ENCODE data around the gene HSPB8. TPM values are rescaled to one million over a fixed set of nuclear protein-coding genes. Genes with fewer than 3 reads are reported as not detected.
A peak's percentile ranks its signal among the peaks of the same experiment; 100 is the strongest.

The HSPB8 gene
- total and polyA plus RNA-seq, 4 donors, result 49.0 to 381 (median 93.9) TPM

- ATAC-seq (ENCODE audit: low FRiP score) (peak; percentile 84), DNase-seq (peak; percentile 96 to 98)
- Histone ChIP-seq H3K9me3 (ENCODE audit: control insufficient read depth, low read length) (no peaks in the 10 kb centered on the region), H3K27ac (ENCODE audit: low read depth in 1 of 2, low read length in 2 of 2) (peak overlapping the region; percentile 98 to 100), H3K4me3 (ENCODE audit: low read length in 2 of 2) (peak overlapping the region; percentile 42 to 69), H3K4me1 (ENCODE audit: control insufficient read depth in 1 of 2, insufficient read depth in 2 of 2, low read length in 2 of 2) (no peaks in the 10 kb centered on the region), H3K36me3 (ENCODE audit: control insufficient read depth in 1 of 2, insufficient read depth in 2 of 2, low read length in 1 of 2) (no peaks in the 10 kb centered on the region), H3K27me3 (ENCODE audit: control insufficient read depth in 1 of 2, insufficient read depth in 2 of 2, low read length in 1 of 2) (no peaks in the 10 kb centered on the region)
- intact Hi-C loops (cut with DNase I), result loop anchor here (1.0 to 5.0 kb wide), 2 partner anchors 18 to 799 kb away; partner anchors contain the start of gene SUDS3 (in 1 of the 2)
- 4 to 5% methylated on average over 21 of the region's 21 CpGs for WGBS, 2 donors
Observed at GRCh38 chr12:119176267-119177055, 2.3 kb upstream of the HSPB8 start.

DNA sequence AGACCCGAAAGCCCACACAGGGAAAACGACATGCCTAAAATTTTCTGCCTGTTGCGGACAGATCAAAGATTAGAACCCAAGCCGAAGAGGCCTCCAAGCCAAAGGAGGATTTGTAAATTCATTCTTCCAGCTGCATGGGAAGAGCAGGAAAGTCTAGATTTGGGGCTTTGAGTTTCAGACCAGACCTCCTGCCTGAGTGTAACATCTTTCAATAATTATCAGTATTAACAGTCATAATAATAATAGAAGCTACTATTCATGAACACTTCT lies 1.7 kb upstream of the HSPB8 start:
- H3K27ac ChIP-seq (ENCODE audit: low read depth in 1 of 2, low read length in 2 of 2), result peak overlapping the region; percentile 98 to 100
- ATAC-seq (ENCODE audit: low FRiP score) (no peak), DNase-seq (no peak)
- WGBS, 2 donors, result 20 to 22% methylated on average over 4 of the region's 4 CpGs
- H3K9me3 ChIP-seq (ENCODE audit: control insufficient read depth, low read length), result no peaks in the 10 kb centered on the region
- no peaks in the 10 kb centered on the region for H3K36me3 ChIP-seq (ENCODE audit: control insufficient read depth in 1 of 2, insufficient read depth in 2 of 2, low read length in 1 of 2)
- H3K4me3 ChIP-seq (ENCODE audit: low read length in 2 of 2), result no peak overlapping the region
- intact Hi-C loops (cut with DNase I), result loop anchor here in 1 of 2 donors (5.0 kb wide), 1 partner anchor 800 kb away; the partner anchor contains the start of gene SUDS3
- no peaks in the 10 kb centered on the region for H3K27me3 ChIP-seq (ENCODE audit: control insufficient read depth in 1 of 2, insufficient read depth in 2 of 2, low read length in 1 of 2)
- H3K4me1 ChIP-seq (ENCODE audit: control insufficient read depth in 1 of 2, insufficient read depth in 2 of 2, low read length in 2 of 2), result no peaks in the 10 kb centered on the region

GRCh38 chr12:119177724-119178380 lies 879 bp upstream of the HSPB8 start:
- Histone ChIP-seq H3K9me3 (ENCODE audit: control insufficient read depth, low read length) (no peaks in the 10 kb centered on the region), H3K36me3 (ENCODE audit: control insufficient read depth in 1 of 2, insufficient read depth in 2 of 2, low read length in 1 of 2) (no peaks in the 10 kb centered on the region), H3K27ac (ENCODE audit: low read depth in 1 of 2, low read length in 2 of 2) (peak overlapping the region; percentile 91 to 100), H3K4me1 (ENCODE audit: control insufficient read depth in 1 of 2, insufficient read depth in 2 of 2, low read length in 2 of 2) (no peaks in the 10 kb centered on the region), H3K27me3 (ENCODE audit: control insufficient read depth in 1 of 2, insufficient read depth in 2 of 2, low read length in 1 of 2) (no peaks in the 10 kb centered on the region), H3K4me3 (ENCODE audit: low read length in 2 of 2) (no peak overlapping the region)
- DNase-seq (no peak), ATAC-seq (ENCODE audit: low FRiP score) (no peak)
- intact Hi-C loops (cut with DNase I), result loop anchor here in 1 of 2 donors (2.0 to 5.0 kb wide), 2 partner anchors 21 to 801 kb away; partner anchors contain the start of gene SUDS3
- 86% methylated on average over 15 of the region's 15 CpGs for WGBS, 2 donors

GRCh38 chr12:119179335-119180021 lies 747 bp downstream of the HSPB8 start:
- 2 to 4% methylated on average over 18 of the region's 18 CpGs for WGBS, 2 donors
- Histone ChIP-seq H3K27ac (ENCODE audit: low read depth in 1 of 2, low read length in 2 of 2) (peak overlapping the region; percentile 84 to 95), H3K4me1 (ENCODE audit: control insufficient read depth in 1 of 2, insufficient read depth in 2 of 2, low read length in 2 of 2) (no peaks in the 10 kb centered on the region), H3K36me3 (ENCODE audit: control insufficient read depth in 1 of 2, insufficient read depth in 2 of 2, low read length in 1 of 2) (no peaks in the 10 kb centered on the region), H3K4me3 (ENCODE audit: low read length in 2 of 2) (peak overlapping the region; percentile 87 to 95), H3K9me3 (ENCODE audit: control insufficient read depth, low read length) (no peaks in the 10 kb centered on the region), H3K27me3 (ENCODE audit: control insufficient read depth in 1 of 2, insufficient read depth in 2 of 2, low read length in 1 of 2) (no peaks in the 10 kb centered on the region)
- intact Hi-C loops (cut with DNase I), result loop anchor here (2.0 to 10.0 kb wide), 7 partner anchors 23 to 802 kb away; partner anchors contain the start of gene SUDS3 (in 1 of the 2)
- DNase-seq, result peak; percentile 59 to 79
- ATAC-seq (ENCODE audit: low FRiP score), result peak; percentile 8

DNA sequence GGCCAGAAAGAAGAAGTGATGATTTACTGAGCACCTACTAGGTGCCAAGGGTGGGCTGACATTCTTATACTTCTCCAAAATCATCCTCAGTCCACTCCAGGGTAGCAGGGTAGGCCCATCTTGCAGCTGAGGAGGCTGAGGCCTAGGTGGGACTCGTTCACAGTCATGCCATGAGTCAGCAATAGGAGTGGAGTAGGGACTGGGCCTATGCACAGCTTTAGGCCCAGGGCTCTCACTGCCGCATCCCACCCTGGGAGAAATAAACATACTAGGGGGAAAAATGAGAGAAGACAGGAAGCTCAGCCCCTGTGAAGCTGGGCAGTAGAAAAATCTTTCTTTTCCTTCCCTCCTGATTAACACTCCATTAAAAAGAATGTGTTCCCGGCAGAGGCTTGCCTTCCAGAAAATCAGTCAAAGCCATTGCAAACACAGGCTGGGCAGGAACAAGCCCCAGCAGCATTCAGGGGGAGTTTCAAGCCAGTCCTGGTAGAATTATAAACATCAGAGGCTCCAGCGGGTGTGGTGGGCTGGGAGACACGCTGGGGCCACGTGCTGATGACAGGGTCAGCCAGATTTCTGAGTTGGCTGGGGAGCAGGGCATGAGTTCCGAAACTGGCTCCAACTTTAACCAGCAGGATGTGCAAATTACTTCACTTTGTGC lies 1.8 kb downstream of the HSPB8 start:
- no peaks in the 10 kb centered on the region for H3K27me3 ChIP-seq (ENCODE audit: control insufficient read depth in 1 of 2, insufficient read depth in 2 of 2, low read length in 1 of 2)
- H3K4me1 ChIP-seq (ENCODE audit: control insufficient read depth in 1 of 2, insufficient read depth in 2 of 2, low read length in 2 of 2), result no peaks in the 10 kb centered on the region
- intact Hi-C loops (cut with DNase I), result loop anchor here (5.0 to 10.0 kb wide), 5 partner anchors 33 to 144 kb away; no protein-coding TSS in a partner anchor
- DNase-seq (peak; percentile 67 to 81), ATAC-seq (ENCODE audit: low FRiP score) (no peak)
- H3K36me3 ChIP-seq (ENCODE audit: control insufficient read depth in 1 of 2, insufficient read depth in 2 of 2, low read length in 1 of 2), result no peaks in the 10 kb centered on the region
- H3K27ac ChIP-seq (ENCODE audit: low read depth in 1 of 2, low read length in 2 of 2), result peak overlapping the region; percentile 84 to 95
- H3K9me3 ChIP-seq (ENCODE audit: control insufficient read depth, low read length), result no peaks in the 10 kb centered on the region
- 2 to 4% methylated on average over 7 of the region's 7 CpGs for WGBS, 2 donors
- H3K4me3 ChIP-seq (ENCODE audit: low read length in 2 of 2), result peak overlapping the region; percentile 87 to 95

- Histone ChIP-seq H3K4me3 (ENCODE audit: low read length in 2 of 2) (peak overlapping the region; percentile 87 to 95), H3K27me3 (ENCODE audit: control insufficient read depth in 1 of 2, insufficient read depth in 2 of 2, low read length in 1 of 2) (no peaks in the 10 kb centered on the region), H3K4me1 (ENCODE audit: control insufficient read depth in 1 of 2, insufficient read depth in 2 of 2, low read length in 2 of 2) (no peaks in the 10 kb centered on the region), H3K9me3 (ENCODE audit: control insufficient read depth, low read length) (no peaks in the 10 kb centered on the region), H3K27ac (ENCODE audit: low read depth in 1 of 2, low read length in 2 of 2) (peak overlapping the region; percentile 36 to 95), H3K36me3 (ENCODE audit: control insufficient read depth in 1 of 2, insufficient read depth in 2 of 2, low read length in 1 of 2) (no peaks in the 10 kb centered on the region)
- no peak for DNase-seq
- WGBS, 2 donors, result 70 to 74% methylated on average over 2 of the region's 2 CpGs
- ATAC-seq (ENCODE audit: low FRiP score), result no peak
- intact Hi-C loops (cut with DNase I), result loop anchor here (5.0 to 10.0 kb wide), 5 partner anchors 34 to 144 kb away; no protein-coding TSS in a partner anchor
Observed at GRCh38 chr12:119181202-119181601, 2.5 kb downstream of the HSPB8 start.

- intact Hi-C loops (cut with DNase I), result loop anchor here (5.0 to 10.0 kb wide), 5 partner anchors 35 to 143 kb away; no protein-coding TSS in a partner anchor
- Histone ChIP-seq H3K27ac (ENCODE audit: low read depth in 1 of 2, low read length in 2 of 2) (peak overlapping the region in 1 of 2 donors; percentile 42), H3K4me3 (ENCODE audit: low read length in 2 of 2) (peak overlapping the region; percentile 87 to 95), H3K9me3 (ENCODE audit: control insufficient read depth, low read length) (no peaks in the 10 kb centered on the region), H3K4me1 (ENCODE audit: control insufficient read depth in 1 of 2, insufficient read depth in 2 of 2, low read length in 2 of 2) (no peaks in the 10 kb centered on the region), H3K36me3 (ENCODE audit: control insufficient read depth in 1 of 2, insufficient read depth in 2 of 2, low read length in 1 of 2) (peaks cover 0 to 4% of the 10 kb centered on the region in 2 donors), H3K27me3 (ENCODE audit: control insufficient read depth in 1 of 2, insufficient read depth in 2 of 2, low read length in 1 of 2) (no peaks in the 10 kb centered on the region)
- ATAC-seq (ENCODE audit: low FRiP score) (no peak), DNase-seq (no peak)
- 61 to 71% methylated on average over 3 of the region's 3 CpGs for WGBS, 2 donors
Observed at GRCh38 chr12:119181944-119182343, 3.2 kb downstream of the HSPB8 start.
